ENCODE measurements around the gene SBK3.
A peak's percentile ranks its signal among the peaks of the same experiment; 100 is the strongest.
"Not testable (repeated sequence)": the region's sequence is repeated elsewhere in the genome, so short reads cannot be mapped to it uniquely, and the experiment has no call there.

The SBK3 gene

DNA sequence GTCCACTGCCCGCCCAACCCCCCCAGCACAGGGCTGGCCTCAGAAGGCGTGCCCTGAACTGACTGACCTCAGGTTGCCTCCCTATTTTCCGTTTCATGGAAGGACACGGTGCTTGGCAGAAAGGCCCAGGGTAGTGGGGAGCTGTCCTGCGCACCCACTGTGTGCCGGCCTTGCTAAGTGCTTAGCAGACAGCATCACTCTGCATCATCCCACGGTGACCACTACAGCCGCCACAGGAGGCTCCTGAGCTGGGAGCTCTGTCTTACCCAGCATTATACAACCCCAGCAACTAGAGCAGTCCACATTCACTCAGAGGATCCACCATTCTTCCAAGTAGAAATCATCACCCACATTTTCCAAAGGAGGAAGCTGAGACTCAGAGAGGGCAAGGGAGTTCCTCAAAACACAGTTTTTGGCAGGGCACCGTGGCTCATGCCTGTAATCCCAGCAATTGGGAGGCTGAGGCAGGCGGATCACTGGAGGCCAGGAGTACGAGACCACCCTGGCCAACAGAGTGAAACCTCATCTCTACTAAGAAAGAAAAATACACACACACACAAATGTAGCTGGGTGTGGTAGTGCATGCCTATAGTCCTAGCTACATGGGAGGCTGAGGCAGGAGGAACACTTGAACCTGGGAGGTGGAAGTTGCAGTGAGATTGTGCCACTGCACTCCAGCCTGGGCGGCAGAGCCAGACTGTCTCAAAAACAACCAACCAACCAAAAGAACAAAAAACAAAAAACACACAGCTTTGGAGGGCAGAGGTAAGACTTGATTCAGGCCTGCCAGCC is 10.0 kb downstream of the SBK3 start:
- Histone ChIP-seq H3K36me3 (ENCODE audit: control insufficient read depth in 2 of 2, insufficient read depth in 1 of 2, low read length in 2 of 2) (no peaks in the 10 kb centered on the region), H3K27ac (ENCODE audit: extremely low read depth, low read depth, low read length) (no peak overlapping the region), H3K4me3 (ENCODE audit: low read depth, low read length) (no peak overlapping the region), H3K9me3 (ENCODE audit: control insufficient read depth, insufficient read depth, low read depth, low read length) (no peaks in the 10 kb centered on the region), H3K4me1 (ENCODE audit: control insufficient read depth, insufficient read depth, low read length) (no peaks in the 10 kb centered on the region)
- ChIA-PET POLR2A (interaction anchor here (0.5 to 1.4 kb wide), 2 partner anchors 8 to 71 kb away, joined by 4 read pairs; partner anchors contain the start of gene ZNF865), CTCF (interaction anchor here (0.6 to 1.6 kb wide), 5 partner anchors 18 to 623 kb away, joined by 3 to 8 read pairs (median 3); partner anchors contain the start of gene KMT5C)
- no peak for TF ChIP-seq ZNF416 (tag by site-specific recombination; IDR thresholded peaks at IDR 0.05)
- no peak for TF ChIP-seq ZNF24 (tag by site-specific recombination; IDR thresholded peaks at IDR 0.05)
- no peak for TF ChIP-seq ZNF768 (tag by site-specific recombination; IDR thresholded peaks at IDR 0.05)
- TF ChIP-seq ZNF600 (tag by site-specific recombination; IDR thresholded peaks at IDR 0.05), result no peak
- no peak for TF ChIP-seq ZSCAN16 (tag by site-specific recombination; IDR thresholded peaks at IDR 0.05)
- TF ChIP-seq, protein P1, sequence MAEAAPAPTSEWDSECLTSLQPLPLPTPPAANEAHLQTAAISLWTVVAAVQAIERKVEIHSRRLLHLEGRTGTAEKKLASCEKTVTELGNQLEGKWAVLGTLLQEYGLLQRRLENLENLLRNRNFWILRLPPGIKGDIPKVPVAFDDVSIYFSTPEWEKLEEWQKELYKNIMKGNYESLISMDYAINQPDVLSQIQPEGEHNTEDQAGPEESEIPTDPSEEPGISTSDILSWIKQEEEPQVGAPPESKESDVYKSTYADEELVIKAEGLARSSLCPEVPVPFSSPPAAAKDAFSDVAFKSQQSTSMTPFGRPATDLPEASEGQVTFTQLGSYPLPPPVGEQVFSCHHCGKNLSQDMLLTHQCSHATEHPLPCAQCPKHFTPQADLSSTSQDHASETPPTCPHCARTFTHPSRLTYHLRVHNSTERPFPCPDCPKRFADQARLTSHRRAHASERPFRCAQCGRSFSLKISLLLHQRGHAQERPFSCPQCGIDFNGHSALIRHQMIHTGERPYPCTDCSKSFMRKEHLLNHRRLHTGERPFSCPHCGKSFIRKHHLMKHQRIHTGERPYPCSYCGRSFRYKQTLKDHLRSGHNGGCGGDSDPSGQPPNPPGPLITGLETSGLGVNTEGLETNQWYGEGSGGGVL (tag by site-specific recombination; IDR thresholded peaks at IDR 0.05), result no peak
- TF ChIP-seq ZNF426 (tag by site-specific recombination; IDR thresholded peaks at IDR 0.05), result no peak
- TF ChIP-seq ZNF366 (tag by site-specific recombination; conservative IDR thresholded peaks at IDR 0.05), result no peak
- TF ChIP-seq ZNF677 (tag by site-specific recombination; IDR thresholded peaks at IDR 0.05), result no peak
- TF ChIP-seq ZNF292 (tag by site-specific recombination; IDR thresholded peaks at IDR 0.05; ENCODE audit: borderline replicate concordance, low read depth), result no peak
- TF ChIP-seq ZNF521 (tag by site-specific recombination; IDR thresholded peaks at IDR 0.05), result no peak
- no peak for TF ChIP-seq HOXC10 (CRISPR knock-in tag; IDR thresholded peaks at IDR 0.05)

DNA sequence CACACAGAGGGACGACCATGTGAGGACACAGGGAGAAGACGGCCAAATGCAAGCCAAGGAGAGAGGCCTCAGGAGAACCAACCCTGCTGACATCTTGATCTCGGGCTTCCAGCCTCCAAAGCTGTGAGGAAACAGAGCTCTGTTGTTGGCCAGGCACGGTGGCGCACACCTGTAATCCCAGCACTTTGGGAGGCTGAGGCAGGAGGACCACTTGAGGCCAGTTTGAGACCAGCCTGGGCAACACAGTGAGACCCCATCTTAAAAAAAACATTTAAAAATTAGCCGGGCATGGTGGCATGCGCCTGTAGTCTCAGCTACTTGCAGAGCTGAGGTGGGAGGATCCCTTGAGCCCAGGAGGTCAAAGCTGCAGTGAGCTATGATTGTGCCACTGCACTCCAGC is 11.1 kb downstream of the SBK3 start:
- H3K36me3 ChIP-seq (ENCODE audit: control insufficient read depth in 2 of 2, insufficient read depth in 1 of 2, low read length in 2 of 2); H3K9me3 ChIP-seq (ENCODE audit: control insufficient read depth, insufficient read depth, low read depth, low read length); H3K27ac ChIP-seq (ENCODE audit: extremely low read depth, low read depth, low read length); H3K4me3 ChIP-seq (ENCODE audit: low read depth, low read length); H3K4me1 ChIP-seq (ENCODE audit: control insufficient read depth, insufficient read depth, low read length): not testable (repeated sequence)
- POLR2A ChIA-PET, result interaction anchor here (1.4 kb wide), 1 partner anchor 72 kb away, joined by 4 read pairs; the partner anchor contains the start of gene ZNF865
- CTCF ChIA-PET, result interaction anchor here (0.6 to 1.6 kb wide), 3 partner anchors 30 to 232 kb away, joined by 3 to 8 read pairs (median 4); no protein-coding TSS in a partner anchor
- TF ChIP-seq ZNF548 (tag by site-specific recombination; IDR thresholded peaks at IDR 0.05), result peak; percentile 67; the same call in 1 of the 2 replicates
- peak; percentile 81 for TF ChIP-seq ZNF121 (tag by site-specific recombination; IDR thresholded peaks at IDR 0.05)

GRCh38 chr19:55530996-55531395 is 14.3 kb downstream of the SBK3 start:
- TF ChIP-seq ZNF692 (tag by site-specific recombination; IDR thresholded peaks at IDR 0.05), result 0 out of 2 replicates have a peak, but pooled peaks have one; percentile 36
- no peak for TF ChIP-seq WT1 (tag by site-specific recombination; IDR thresholded peaks at IDR 0.05)
- TF ChIP-seq GLIS1 (tag by site-specific recombination; IDR thresholded peaks at IDR 0.05), result peak; percentile 35
- peak; percentile 34 for TF ChIP-seq ZFHX2 (tag by site-specific recombination; conservative IDR thresholded peaks at IDR 0.05)
- no peak for TF ChIP-seq ZNF302 (tag by site-specific recombination; IDR thresholded peaks at IDR 0.05; ENCODE audit: low read depth)
- TF ChIP-seq, protein P2, sequence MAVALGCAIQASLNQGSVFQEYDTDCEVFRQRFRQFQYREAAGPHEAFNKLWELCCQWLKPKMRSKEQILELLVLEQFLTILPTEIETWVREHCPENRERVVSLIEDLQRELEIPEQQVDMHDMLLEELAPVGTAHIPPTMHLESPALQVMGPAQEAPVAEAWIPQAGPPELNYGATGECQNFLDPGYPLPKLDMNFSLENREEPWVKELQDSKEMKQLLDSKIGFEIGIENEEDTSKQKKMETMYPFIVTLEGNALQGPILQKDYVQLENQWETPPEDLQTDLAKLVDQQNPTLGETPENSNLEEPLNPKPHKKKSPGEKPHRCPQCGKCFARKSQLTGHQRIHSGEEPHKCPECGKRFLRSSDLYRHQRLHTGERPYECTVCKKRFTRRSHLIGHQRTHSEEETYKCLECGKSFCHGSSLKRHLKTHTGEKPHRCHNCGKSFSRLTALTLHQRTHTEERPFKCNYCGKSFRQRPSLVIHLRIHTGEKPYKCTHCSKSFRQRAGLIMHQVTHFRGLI (tag by site-specific recombination; IDR thresholded peaks at IDR 0.05), result no peak
- TF ChIP-seq EGR2 (tag by site-specific recombination; IDR thresholded peaks at IDR 0.05; ENCODE audit: low read depth), result peak; percentile 49
- TF ChIP-seq GLI4 (tag by site-specific recombination; IDR thresholded peaks at IDR 0.05), result no peak
- Histone ChIP-seq H3K4me1 (ENCODE audit: control insufficient read depth, insufficient read depth, low read length) (no peaks in the 10 kb centered on the region), H3K27ac (ENCODE audit: extremely low read depth, low read depth, low read length) (no peak overlapping the region), H3K36me3 (ENCODE audit: control insufficient read depth in 2 of 2, insufficient read depth in 1 of 2, low read length in 2 of 2) (no peaks in the 10 kb centered on the region), H3K4me3 (ENCODE audit: low read depth, low read length) (no peak overlapping the region), H3K9me3 (ENCODE audit: control insufficient read depth, insufficient read depth, low read depth, low read length) (no peaks in the 10 kb centered on the region)
- CTCF ChIA-PET, result no interaction called here
- POLR2A ChIA-PET, result no interaction called here
